ENCODE data around the gene SLC35F3.
"Not testable (repeated sequence)": the region's sequence is repeated elsewhere in the genome, so short reads cannot be mapped to it uniquely, and the experiment has no call there.

DNA sequence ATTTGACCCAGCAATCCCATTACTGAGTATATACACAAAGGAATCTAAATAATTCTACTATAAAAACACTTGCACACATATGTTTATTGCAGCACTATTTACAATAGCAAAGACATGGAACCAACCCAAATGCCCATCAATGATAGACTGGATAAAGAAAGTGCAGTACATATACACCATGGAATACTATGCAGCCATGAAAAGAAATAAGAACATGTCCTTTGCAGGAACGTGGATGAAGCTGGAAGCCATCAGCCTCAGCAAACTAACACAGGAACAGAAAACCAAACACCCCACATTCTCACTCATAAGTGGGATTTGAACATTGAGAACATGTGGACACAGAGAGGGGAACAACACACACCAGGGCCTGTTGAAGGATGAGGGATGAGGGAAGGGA, 397.2 kb downstream of the SLC35F3 start:
- TF ChIP-seq, protein P1, sequence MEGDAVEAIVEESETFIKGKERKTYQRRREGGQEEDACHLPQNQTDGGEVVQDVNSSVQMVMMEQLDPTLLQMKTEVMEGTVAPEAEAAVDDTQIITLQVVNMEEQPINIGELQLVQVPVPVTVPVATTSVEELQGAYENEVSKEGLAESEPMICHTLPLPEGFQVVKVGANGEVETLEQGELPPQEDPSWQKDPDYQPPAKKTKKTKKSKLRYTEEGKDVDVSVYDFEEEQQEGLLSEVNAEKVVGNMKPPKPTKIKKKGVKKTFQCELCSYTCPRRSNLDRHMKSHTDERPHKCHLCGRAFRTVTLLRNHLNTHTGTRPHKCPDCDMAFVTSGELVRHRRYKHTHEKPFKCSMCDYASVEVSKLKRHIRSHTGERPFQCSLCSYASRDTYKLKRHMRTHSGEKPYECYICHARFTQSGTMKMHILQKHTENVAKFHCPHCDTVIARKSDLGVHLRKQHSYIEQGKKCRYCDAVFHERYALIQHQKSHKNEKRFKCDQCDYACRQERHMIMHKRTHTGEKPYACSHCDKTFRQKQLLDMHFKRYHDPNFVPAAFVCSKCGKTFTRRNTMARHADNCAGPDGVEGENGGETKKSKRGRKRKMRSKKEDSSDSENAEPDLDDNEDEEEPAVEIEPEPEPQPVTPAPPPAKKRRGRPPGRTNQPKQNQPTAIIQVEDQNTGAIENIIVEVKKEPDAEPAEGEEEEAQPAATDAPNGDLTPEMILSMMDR (IDR thresholded peaks at IDR 0.05 in 2 of 3, conservative IDR thresholded peaks at IDR 0.05 in 1 of 3; ENCODE audit: insufficient read depth in 2 of 3, low read depth in 1 of 3, low read length in 3 of 3) = not testable (repeated sequence)
- TF ChIP-seq ARHGAP35 (IDR thresholded peaks at IDR 0.05; ENCODE audit: partially characterized antibody); FOSL1 (tag; conservative IDR thresholded peaks at IDR 0.05); ZNF507 (tag; conservative IDR thresholded peaks at IDR 0.05); SMARCC2 (IDR thresholded peaks at IDR 0.05; ENCODE audit: low read depth); GABPA (tag; conservative IDR thresholded peaks at IDR 0.05; ENCODE audit: low read depth); MEF2A (IDR thresholded peaks at IDR 0.05; ENCODE audit: control insufficient read depth, low read depth, low read length); EZH2 (IDR thresholded peaks at IDR 0.05; ENCODE audit: borderline replicate concordance, low read depth, low read length); EP300 (IDR thresholded peaks at IDR 0.05; ENCODE audit: low read length); ZNF589 (CRISPR knock-in tag; IDR thresholded peaks at IDR 0.05; ENCODE audit: low read depth); KLF1 (tag; IDR thresholded peaks at IDR 0.05): not testable (repeated sequence)
- TF ChIP-seq, protein P2, sequence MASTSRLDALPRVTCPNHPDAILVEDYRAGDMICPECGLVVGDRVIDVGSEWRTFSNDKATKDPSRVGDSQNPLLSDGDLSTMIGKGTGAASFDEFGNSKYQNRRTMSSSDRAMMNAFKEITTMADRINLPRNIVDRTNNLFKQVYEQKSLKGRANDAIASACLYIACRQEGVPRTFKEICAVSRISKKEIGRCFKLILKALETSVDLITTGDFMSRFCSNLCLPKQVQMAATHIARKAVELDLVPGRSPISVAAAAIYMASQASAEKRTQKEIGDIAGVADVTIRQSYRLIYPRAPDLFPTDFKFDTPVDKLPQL (IDR thresholded peaks at IDR 0.05; ENCODE audit: extremely low read depth, insufficient read length) = not testable (repeated sequence)
- TF ChIP-seq, protein P3, sequence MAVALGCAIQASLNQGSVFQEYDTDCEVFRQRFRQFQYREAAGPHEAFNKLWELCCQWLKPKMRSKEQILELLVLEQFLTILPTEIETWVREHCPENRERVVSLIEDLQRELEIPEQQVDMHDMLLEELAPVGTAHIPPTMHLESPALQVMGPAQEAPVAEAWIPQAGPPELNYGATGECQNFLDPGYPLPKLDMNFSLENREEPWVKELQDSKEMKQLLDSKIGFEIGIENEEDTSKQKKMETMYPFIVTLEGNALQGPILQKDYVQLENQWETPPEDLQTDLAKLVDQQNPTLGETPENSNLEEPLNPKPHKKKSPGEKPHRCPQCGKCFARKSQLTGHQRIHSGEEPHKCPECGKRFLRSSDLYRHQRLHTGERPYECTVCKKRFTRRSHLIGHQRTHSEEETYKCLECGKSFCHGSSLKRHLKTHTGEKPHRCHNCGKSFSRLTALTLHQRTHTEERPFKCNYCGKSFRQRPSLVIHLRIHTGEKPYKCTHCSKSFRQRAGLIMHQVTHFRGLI (CRISPR knock-in tag; IDR thresholded peaks at IDR 0.05) = not testable (repeated sequence)

All from K562 (cell line).